Measurements from ENCODE around the gene REST. TPM values are rescaled to one million over a fixed set of nuclear protein-coding genes. Genes with fewer than 3 reads are reported as not detected.

Gene REST
- total and polyA plus RNA-seq, 9 of the 15 experiments (the other 6 are each of a cell fraction or from before 2014, with no cell fraction given), result 2.9 to 24.0 (median 19.2) TPM

GRCh38 chr4:56909086-56909894 is 1.6 kb downstream of the REST start (continued):
- 0 out of 2 replicates have a peak, but pooled peaks have one; percentile 33 for TF ChIP-seq ZBTB26 (CRISPR knock-in tag; IDR thresholded peaks at IDR 0.05)
- peak; percentile 44 for TF ChIP-seq RBM22 (IDR thresholded peaks at IDR 0.05; ENCODE audit: low read depth, low read length, poor library complexity, severe bottlenecking)
- 0 out of 2 replicates have a peak, but pooled peaks have one; percentile 40 for TF ChIP-seq LCOR (CRISPR knock-in tag; IDR thresholded peaks at IDR 0.05)
- TF ChIP-seq MEIS2 (IDR thresholded peaks at IDR 0.05; ENCODE audit: partially characterized antibody), result no peak
- TF ChIP-seq ZNF75A (CRISPR knock-in tag; IDR thresholded peaks at IDR 0.05), result no peak
- peak; percentile 65 for TF ChIP-seq GTF2E2 (tag; IDR thresholded peaks at IDR 0.05)
- no peak for TF ChIP-seq ZNF280B (CRISPR knock-in tag; IDR thresholded peaks at IDR 0.05)
- TF ChIP-seq FUS (optimal IDR thresholded peaks at IDR 0.05; ENCODE audit: low read depth, low read length), result no peak
- no peak for TF ChIP-seq CREB3 (tag; conservative IDR thresholded peaks at IDR 0.05; ENCODE audit: low read depth)
- no peak for TF ChIP-seq RERE (CRISPR knock-in tag; IDR thresholded peaks at IDR 0.05; ENCODE audit: borderline replicate concordance)
- no peak for TF ChIP-seq CHCHD3 (CRISPR knock-in tag; IDR thresholded peaks at IDR 0.05)
- no peak for TF ChIP-seq ZNF518B (CRISPR knock-in tag; IDR thresholded peaks at IDR 0.05)
- no peak for TF ChIP-seq ADNP (tag; IDR thresholded peaks at IDR 0.05)

Data from K562 (cell line).